Measurements from ENCODE around the gene CARS2. TPM values are rescaled to one million over a fixed set of nuclear protein-coding genes. Genes with fewer than 3 reads are reported as not detected.
"Not testable (repeated sequence)": the region's sequence is repeated elsewhere in the genome, so short reads cannot be mapped to it uniquely, and the experiment has no call there.

CARS2 gene
- polyA plus RNA-seq, 1 donor (not counting 4 experiments of a cell fraction or from before 2014, with no cell fraction given), result 90.0 TPM

- no peak overlapping the region for H3K4me2 ChIP-seq (ENCODE audit: control insufficient read depth, extremely low read depth, insufficient read depth, low read depth, low read length)
- no peaks in the 10 kb centered on the region for H3K4me1 ChIP-seq (ENCODE audit: control insufficient read depth, extremely low read depth, insufficient read depth, low read length)
- H4K20me1 ChIP-seq (ENCODE audit: control insufficient read depth, extremely low read depth, insufficient read depth, low read length), result no peaks in the 10 kb centered on the region
- no peaks in the 10 kb centered on the region for H3K27me3 ChIP-seq (ENCODE audit: control insufficient read depth, extremely low read depth, insufficient read depth, low read length)
- H3K9me1 ChIP-seq (ENCODE audit: control insufficient read depth, extremely low read depth, insufficient read depth, low read length), result no peaks in the 10 kb centered on the region
- H3K36me3 ChIP-seq (ENCODE audit: control insufficient read depth in 2 of 2, extremely low read depth in 1 of 2, insufficient read depth in 2 of 2, low read length in 2 of 2), result peaks cover 21 to 42% of the 10 kb centered on the region in 2 experiments
- FAIRE-seq (no peak), DNase-seq (ENCODE audit: low read depth, low spot score) (no peak)
- peaks cover 16% of the 10 kb centered on the region for H3K79me2 ChIP-seq (ENCODE audit: control insufficient read depth, insufficient read depth, low read length)
- H2AFZ ChIP-seq (ENCODE audit: control insufficient read depth, low read length), result no peak overlapping the region
- no peak overlapping the region for H3K9ac ChIP-seq (ENCODE audit: control insufficient read depth, extremely low read depth, insufficient read depth, low read length)
- no peak overlapping the region for H3K4me3 ChIP-seq (ENCODE audit: control insufficient read depth in 2 of 3, extremely low read depth in 1 of 3, insufficient read depth in 2 of 3, low read depth in 1 of 3, low read length in 3 of 3)
- dilution Hi-C loops (cut with MboI; ENCODE audit: extremely low pct_ligation_motif_present, low sequenced_read_pairs), result no loop called here
- TF ChIP-seq CTCF (optimal IDR thresholded peaks at IDR 0.05 in 1 of 3, IDR thresholded peaks at IDR 0.05 in 1 of 3, conservative IDR thresholded peaks at IDR 0.05 in 1 of 3; ENCODE audit: extremely low read depth in 1 of 3, insufficient read depth in 2 of 3, low read length in 3 of 3) (no peak), EZH2 (IDR thresholded peaks at IDR 0.05; ENCODE audit: low read length) (no peak)
- no peaks in the 10 kb centered on the region for H3K9me3 ChIP-seq (ENCODE audit: control insufficient read depth, low read depth, low read length)
- H3K27ac ChIP-seq (ENCODE audit: control insufficient read depth, insufficient read depth, low read length), result no peak overlapping the region
These were observed 28.0 kb downstream of the CARS2 start for GRCh38 chr13:110677731-110678545.

- H3K9me3 ChIP-seq (ENCODE audit: control insufficient read depth, low read depth, low read length), result no peaks in the 10 kb centered on the region
- no peak for TF ChIP-seq CTCF (optimal IDR thresholded peaks at IDR 0.05 in 1 of 3, IDR thresholded peaks at IDR 0.05 in 1 of 3, conservative IDR thresholded peaks at IDR 0.05 in 1 of 3; ENCODE audit: extremely low read depth in 1 of 3, insufficient read depth in 2 of 3, low read length in 3 of 3)
- TF ChIP-seq EZH2 (IDR thresholded peaks at IDR 0.05; ENCODE audit: low read length), result no peak
- DNase-seq (ENCODE audit: low read depth, low spot score) (no peak), FAIRE-seq (no peak)
- no peaks in the 10 kb centered on the region for H4K20me1 ChIP-seq (ENCODE audit: control insufficient read depth, extremely low read depth, insufficient read depth, low read length)
- peaks cover 20 to 32% of the 10 kb centered on the region in 2 experiments for H3K36me3 ChIP-seq (ENCODE audit: control insufficient read depth in 2 of 2, extremely low read depth in 1 of 2, insufficient read depth in 2 of 2, low read length in 2 of 2)
- H3K4me3 ChIP-seq (ENCODE audit: control insufficient read depth in 2 of 3, extremely low read depth in 1 of 3, insufficient read depth in 2 of 3, low read depth in 1 of 3, low read length in 3 of 3), result no peak overlapping the region
- H3K79me2 ChIP-seq (ENCODE audit: control insufficient read depth, insufficient read depth, low read length), result peaks cover 16% of the 10 kb centered on the region
- no peak overlapping the region for H2AFZ ChIP-seq (ENCODE audit: control insufficient read depth, low read length)
- dilution Hi-C loops (cut with MboI; ENCODE audit: extremely low pct_ligation_motif_present, low sequenced_read_pairs), result no loop called here
- H3K27me3 ChIP-seq (ENCODE audit: control insufficient read depth, extremely low read depth, insufficient read depth, low read length), result no peaks in the 10 kb centered on the region
- H3K4me2 ChIP-seq (ENCODE audit: control insufficient read depth, extremely low read depth, insufficient read depth, low read depth, low read length), result no peak overlapping the region
- H3K9me1 ChIP-seq (ENCODE audit: control insufficient read depth, extremely low read depth, insufficient read depth, low read length), result no peaks in the 10 kb centered on the region
- no peak overlapping the region for H3K9ac ChIP-seq (ENCODE audit: control insufficient read depth, extremely low read depth, insufficient read depth, low read length)
- no peak overlapping the region for H3K27ac ChIP-seq (ENCODE audit: control insufficient read depth, insufficient read depth, low read length)
- no peaks in the 10 kb centered on the region for H3K4me1 ChIP-seq (ENCODE audit: control insufficient read depth, extremely low read depth, insufficient read depth, low read length)
These were observed 29.0 kb downstream of the CARS2 start for GRCh38 chr13:110676595-110677587.

GRCh38 chr13:110669814-110670213 lies 36.1 kb downstream of the CARS2 start:
- H3K4me2 ChIP-seq (ENCODE audit: control insufficient read depth, extremely low read depth, insufficient read depth, low read depth, low read length); H2AFZ ChIP-seq (ENCODE audit: control insufficient read depth, low read length); H3K4me3 ChIP-seq (ENCODE audit: control insufficient read depth in 2 of 3, extremely low read depth in 1 of 3, insufficient read depth in 2 of 3, low read depth in 1 of 3, low read length in 3 of 3); H3K9ac ChIP-seq (ENCODE audit: control insufficient read depth, extremely low read depth, insufficient read depth, low read length); H3K4me1 ChIP-seq (ENCODE audit: control insufficient read depth, extremely low read depth, insufficient read depth, low read length); H3K79me2 ChIP-seq (ENCODE audit: control insufficient read depth, insufficient read depth, low read length); DNase-seq (ENCODE audit: low read depth, low spot score); H3K9me3 ChIP-seq (ENCODE audit: control insufficient read depth, low read depth, low read length); dilution Hi-C loops (cut with MboI; ENCODE audit: extremely low pct_ligation_motif_present, low sequenced_read_pairs); H3K9me1 ChIP-seq (ENCODE audit: control insufficient read depth, extremely low read depth, insufficient read depth, low read length); H3K27ac ChIP-seq (ENCODE audit: control insufficient read depth, insufficient read depth, low read length); H3K27me3 ChIP-seq (ENCODE audit: control insufficient read depth, extremely low read depth, insufficient read depth, low read length); H4K20me1 ChIP-seq (ENCODE audit: control insufficient read depth, extremely low read depth, insufficient read depth, low read length); FAIRE-seq: not testable (repeated sequence)
- H3K36me3 ChIP-seq (ENCODE audit: control insufficient read depth in 2 of 2, extremely low read depth in 1 of 2, insufficient read depth in 2 of 2, low read length in 2 of 2), result peaks cover 10 to 18% of the 10 kb centered on the region in 2 experiments
